Adipose tissue (tissue), 3 donors: ENCODE measurements around the gene XK. TPM values are rescaled to one million over a fixed set of nuclear protein-coding genes. Genes with fewer than 3 reads are reported as not detected.
"Not testable (repeated sequence)": the region's sequence is repeated elsewhere in the genome, so short reads cannot be mapped to it uniquely, and the experiment has no call there.

Experiments used
- H3K27ac ChIP-seq: one replicate; pipeline ENCODE4 v1.5.1; 2013; ENCODE audit warnings: low read depth, low read length
- WGBS, 3 donors: extraction: QIAGEN DNeasy Blood & Tissue Kit; methylation state at CpG; one replicate each; pipeline ENCODE4 v1.1.7; 2013; 5-methylcytosine and 5-hydroxymethylcytosine counted together
- polyA plus RNA-seq, 3 donors: library from polyadenylated mRNA; stranded (reverse); fragments of 200-250 nt; gene quantifications; one replicate each; pipeline ENCODE4 v1.2.3, GENCODE V29; 2013
- donor health status: healthy with polysubstance abuse.
- donor health status: Bipolar disorder and iron deficiency.
- donor health status: healthy.

XK gene
- polyA plus RNA-seq = 1 to 10 TPM in 1 of 3 donors, under 1 TPM in 2; 0.22 to 1.9 (median 0.62) TPM

GRCh38 chrX:37685381-37686359, at the start of gene XK:
Gene XK (plus strand): TSS chrX:37685791. CDS start chrX:37685962, 171 bp downstream.
- 5 to 36% (median 5%) methylated on average over 49 to 97 of the region's 100 CpGs for WGBS, 3 donors
- no peak within 1 kb of the TSS for H3K27ac ChIP-seq

GRCh38 chrX:37638047-37638446, 47.5 kb upstream of the XK start:
- H3K27ac ChIP-seq = no peak overlapping the region

GRCh38 chrX:37640142-37640541, 45.4 kb upstream of the XK start:
- WGBS, 3 donors = 70 to 84% (median 77%) methylated on average over 5 of the region's 5 CpGs
- no peak overlapping the region for H3K27ac ChIP-seq

- WGBS, 3 donors = 42 to 78% (median 77%) methylated on average over 3 of the region's 3 CpGs
Observed at GRCh38 chrX:37641859-37642258, 43.7 kb upstream of the XK start.

GRCh38 chrX:37644381-37645305, 40.9 kb upstream of the XK start:
- 45 to 72% (median 52%) methylated on average over 6 of the region's 6 CpGs for WGBS, 3 donors
- no peak overlapping the region for H3K27ac ChIP-seq

More at GRCh38 chrX:37641859-37642258, 43.7 kb upstream of the XK start:
- H3K27ac ChIP-seq = no peak overlapping the region

- no peak overlapping the region for H3K27ac ChIP-seq
Observed at GRCh38 chrX:37646254-37646653, 39.3 kb upstream of the XK start.

GRCh38 chrX:37650879-37651278, 34.7 kb upstream of the XK start:
- H3K27ac ChIP-seq = not testable (repeated sequence)
- 78 to 100% (median 86%) methylated on average over 2 of the region's 2 CpGs for WGBS, 3 donors

GRCh38 chrX:37651921-37652452, 33.6 kb upstream of the XK start:
- 66 to 100% (median 81%) methylated on average over 1 of the region's 1 CpG for WGBS, 3 donors
- no peak overlapping the region for H3K27ac ChIP-seq

- WGBS, 3 donors = 86 to 87% (median 87%) methylated on average over 8 of the region's 8 CpGs
Observed at GRCh38 chrX:37652589-37653231, 32.9 kb upstream of the XK start.

GRCh38 chrX:37653397-37654085, 32.0 kb upstream of the XK start:
- no peak overlapping the region for H3K27ac ChIP-seq
- 62 to 88% (median 85%) methylated on average over 1 of the region's 1 CpG for WGBS, 3 donors

More at GRCh38 chrX:37652589-37653231, 32.9 kb upstream of the XK start:
- H3K27ac ChIP-seq = no peak overlapping the region

GRCh38 chrX:37658343-37659030, 27.1 kb upstream of the XK start:
- no peak overlapping the region for H3K27ac ChIP-seq
- WGBS, 3 donors = 65 to 81% (median 76%) methylated on average over 4 of the region's 4 CpGs

- no peak overlapping the region for H3K27ac ChIP-seq
- 82 to 88% (median 85%) methylated on average over 1 of the region's 1 CpG for WGBS, 3 donors
Observed at GRCh38 chrX:37659047-37659446, 26.5 kb upstream of the XK start.

GRCh38 chrX:37662181-37662580, 23.4 kb upstream of the XK start:
- WGBS, 3 donors = 67 to 87% (median 75%) methylated on average over 4 of the region's 4 CpGs
- no peak overlapping the region for H3K27ac ChIP-seq

GRCh38 chrX:37666516-37666915, 19.1 kb upstream of the XK start:
- H3K27ac ChIP-seq = no peak overlapping the region

GRCh38 chrX:37667141-37667540, 18.4 kb upstream of the XK start:
- 41 to 94% (median 78%) methylated on average over 6 of the region's 6 CpGs for WGBS, 3 donors
- no peak overlapping the region for H3K27ac ChIP-seq

- H3K27ac ChIP-seq = no peak overlapping the region
- WGBS, 3 donors = 52 to 90% (median 78%) methylated on average over 4 of the region's 4 CpGs
Observed at GRCh38 chrX:37672563-37672962, 13.0 kb upstream of the XK start.

GRCh38 chrX:37676811-37677210, 8.8 kb upstream of the XK start:
- H3K27ac ChIP-seq = no peak overlapping the region
